NCI-H524 (cell line): ENCODE data around the gene COQ10B.
"Not testable (repeated sequence)": the region's sequence is repeated elsewhere in the genome, so short reads cannot be mapped to it uniquely, and the experiment has no call there.

ENCODE experiments used
- DNase-seq, 2 experiments: peaks; one replicate each; lab custom pipeline; 2025; lab: John Stamatoyannopoulos, UW

COQ10B gene

GRCh38 chr2:197450935-197451358, 2.4 kb upstream of the COQ10B start:
- DNase-seq = peak in 1 of 2 experiments; percentile 8

- no peak for DNase-seq
These were observed 614 bp upstream of the COQ10B start for GRCh38 chr2:197452754-197453122.

GRCh38 chr2:197453914-197454398, 604 bp downstream of the COQ10B start:
- peak in 1 of 2 experiments; percentile 77 for DNase-seq

GRCh38 chr2:197454923-197455322, 1.6 kb downstream of the COQ10B start:
- DNase-seq = no peak

GRCh38 chr2:197455428-197455827, 2.1 kb downstream of the COQ10B start:
- no peak for DNase-seq

GRCh38 chr2:197460649-197461048, 7.3 kb downstream of the COQ10B start:
- peak in 1 of 2 experiments; percentile 10 for DNase-seq

GRCh38 chr2:197461057-197461456, 7.7 kb downstream of the COQ10B start:
- DNase-seq = no peak

GRCh38 chr2:197464175-197464574, 10.8 kb downstream of the COQ10B start:
- DNase-seq = no peak

- DNase-seq = no peak
These were observed 18.8 kb downstream of the COQ10B start for GRCh38 chr2:197472166-197472565.

- DNase-seq = no peak
These were observed 24.4 kb downstream of the COQ10B start for GRCh38 chr2:197477797-197478196.

- DNase-seq = no peak
These were observed 27.0 kb downstream of the COQ10B start for GRCh38 chr2:197480165-197481036.

GRCh38 chr2:197484248-197484647, 30.9 kb downstream of the COQ10B start:
- DNase-seq = not testable (repeated sequence)

GRCh38 chr2:197486175-197486574, 32.8 kb downstream of the COQ10B start:
- no peak for DNase-seq

GRCh38 chr2:197487385-197487784, 34.0 kb downstream of the COQ10B start:
- no peak for DNase-seq

GRCh38 chr2:197495433-197496134, 42.2 kb downstream of the COQ10B start:
- DNase-seq = no peak

- no peak for DNase-seq
These were observed 43.3 kb downstream of the COQ10B start for GRCh38 chr2:197496695-197497094.

GRCh38 chr2:197497326-197497725, 44.0 kb downstream of the COQ10B start:
- no peak for DNase-seq

GRCh38 chr2:197498235-197498936, 45.0 kb downstream of the COQ10B start:
- DNase-seq = no peak

- peak in 1 of 2 experiments; percentile 44 for DNase-seq
These were observed 45.7 kb downstream of the COQ10B start for GRCh38 chr2:197498937-197499593.

- DNase-seq = peak; percentile 97
These were observed 46.5 kb downstream of the COQ10B start, which contains the start of the genes HSPD1 and HSPE1 for GRCh38 chr2:197499594-197500502. Gene HSPD1 (minus strand): TSS chr2:197499840. CDS start chr2:197498848, 992 bp downstream. Gene HSPE1 (plus strand): TSS chr2:197500379. CDS start chr2:197500437, 58 bp downstream.
